SU-DHL-6 (cell line): ENCODE measurements around the gene ODAD2.

Experiments used
- EZH2phosphoT487 ChIP-seq: fragments of 200-600 bp; sonication (generic), shearing (Covaris generic); conservative IDR thresholded peaks from 2 replicates; pipeline ENCODE4 v1.6.1; 2018; ENCODE audit warnings: mild to moderate bottlenecking, antibody characterized with exemption, low read length, moderate library complexity, mixed read lengths
- TF ChIP-seq, protein P1 (sequence below): fragments of 200-600 bp; sonication (generic); IDR thresholded peaks from one replicate; pipeline ENCODE4 v1.5.1; 2017; ENCODE audit warnings: antibody characterized with exemption, mild to moderate bottlenecking, low read length, moderate library complexity; ENCODE audit not compliant: insufficient read depth, poor library complexity, severe bottlenecking

- TF ChIP-seq, protein P1, sequence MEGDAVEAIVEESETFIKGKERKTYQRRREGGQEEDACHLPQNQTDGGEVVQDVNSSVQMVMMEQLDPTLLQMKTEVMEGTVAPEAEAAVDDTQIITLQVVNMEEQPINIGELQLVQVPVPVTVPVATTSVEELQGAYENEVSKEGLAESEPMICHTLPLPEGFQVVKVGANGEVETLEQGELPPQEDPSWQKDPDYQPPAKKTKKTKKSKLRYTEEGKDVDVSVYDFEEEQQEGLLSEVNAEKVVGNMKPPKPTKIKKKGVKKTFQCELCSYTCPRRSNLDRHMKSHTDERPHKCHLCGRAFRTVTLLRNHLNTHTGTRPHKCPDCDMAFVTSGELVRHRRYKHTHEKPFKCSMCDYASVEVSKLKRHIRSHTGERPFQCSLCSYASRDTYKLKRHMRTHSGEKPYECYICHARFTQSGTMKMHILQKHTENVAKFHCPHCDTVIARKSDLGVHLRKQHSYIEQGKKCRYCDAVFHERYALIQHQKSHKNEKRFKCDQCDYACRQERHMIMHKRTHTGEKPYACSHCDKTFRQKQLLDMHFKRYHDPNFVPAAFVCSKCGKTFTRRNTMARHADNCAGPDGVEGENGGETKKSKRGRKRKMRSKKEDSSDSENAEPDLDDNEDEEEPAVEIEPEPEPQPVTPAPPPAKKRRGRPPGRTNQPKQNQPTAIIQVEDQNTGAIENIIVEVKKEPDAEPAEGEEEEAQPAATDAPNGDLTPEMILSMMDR = no peak
- TF ChIP-seq EZH2phosphoT487 = no peak
These were observed 513 bp downstream of the ODAD2 start for GRCh38 chr10:27998178-27998953.
